Left lung (tissue), 10 donors: ENCODE results near the gene LARGE1. TPM values are rescaled to one million over a fixed set of nuclear protein-coding genes. Genes with fewer than 3 reads are reported as not detected.

Source experiments
- ATAC-seq: fragments of 200-7000 bp; cut with Tn5 transposase; one replicate; pipeline ENCODE4 v1.9.1; 2020; ENCODE audit warnings: moderate library complexity
- DNase-seq, 4 donors: peaks; one replicate each; pipeline ENCODE4 v3.0.0-alpha.2; 2013 to 2020
- H3K27ac ChIP-seq, 2 donors: fragments of 200-600 bp; sonication (generic) in 1 of 2; one replicate each; pipeline versions ENCODE4 v1.5.0 to v1.8.0; 2020 to 2021
- H3K27me3 ChIP-seq, 2 donors: fragments of 200-600 bp; sonication (generic) in 1 of 2; one replicate each; pipeline versions ENCODE4 v1.5.0 to v1.8.0; 2020 to 2021
- H3K36me3 ChIP-seq, 2 donors: fragments of 200-600 bp; sonication (generic) in 1 of 2; one replicate each; pipeline versions ENCODE4 v1.5.0 to v1.8.0; 2020 to 2021
- H3K4me1 ChIP-seq, 2 donors: fragments of 200-600 bp; one replicate each; pipeline ENCODE4 v1.8.0; 2021
- H3K4me3 ChIP-seq, 2 donors: fragments of 200-600 bp; sonication (generic) in 1 of 2; one replicate each; pipeline versions ENCODE4 v1.5.0 to v1.8.0; 2020 to 2021; ENCODE audit warnings: mild to moderate bottlenecking in 1 of 2
- H3K9me3 ChIP-seq, 2 donors: fragments of 200-600 bp; sonication (generic) in 1 of 2; one replicate each; pipeline versions ENCODE4 v1.5.0 to v1.8.0; 2020 to 2021
- intact Hi-C, 2 donors: fragments of 100-400 bp; cut with DNase I; formaldehyde crosslinking; loops; one replicate each; pipeline versions ENCODE4 v1.11.2 to v1.14.2; 2022
- polyA plus RNA-seq, 6 donors: library from polyadenylated mRNA; unstranded; fragments of 120-200 nt; gene quantifications; one replicate each; pipeline ENCODE4 v1.2.1, GENCODE V29; 2013; ENCODE audit not compliant: insufficient read length in 6 of 6
- total RNA-seq, 2 donors: library from RNA; stranded (reverse); fragmentation: NEBNext Ultra II Directional; extraction: Animal tissue kit (Norgen Biotek cat#: 25700); gene quantifications; one replicate each; pipeline ENCODE4 v1.2.1, GENCODE V29; 2021
- TF ChIP-seq, protein P1 (sequence below), 2 donors: fragments of 200-600 bp; sonication (generic) in 1 of 2; IDR thresholded peaks; one replicate each; pipeline versions ENCODE4 v1.5.0 to v1.8.0; 2021; ENCODE audit warnings: antibody characterized with exemption in 2 of 2
- donor health status: DM: no; HTN: yes; CAD: no.
- donor health status: DM: no; HTN: no; CAD: no.

Gene LARGE1
- total and polyA plus RNA-seq, 8 donors: 22.4 to 36.1 (median 33.2) TPM

DNA sequence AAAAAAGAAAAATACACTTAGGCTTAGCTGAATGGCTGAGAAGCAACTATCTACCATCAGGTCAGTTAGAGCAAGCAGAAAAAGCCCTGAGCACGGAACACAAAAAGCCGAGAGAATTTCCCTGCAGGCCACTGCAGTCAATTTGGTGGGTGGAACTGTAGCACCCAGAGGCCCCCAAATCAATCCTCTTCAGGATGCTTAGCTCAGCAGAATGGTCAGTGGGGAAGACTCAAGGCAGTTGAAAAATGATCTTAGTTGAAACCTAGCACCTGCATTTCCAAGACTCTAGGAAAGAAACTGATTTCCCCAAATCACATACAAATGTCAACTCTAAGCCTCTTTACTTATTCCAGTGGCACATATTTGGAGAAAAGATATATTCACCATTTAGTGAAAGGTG, 534.7 kb downstream of the LARGE1 start:
- ATAC-seq (no peak), DNase-seq (no peak)
- intact Hi-C loops: no loop called here
- H3K9me3 ChIP-seq: no peaks in the 10 kb centered on the region
- no peak overlapping the region for H3K4me3 ChIP-seq
- TF ChIP-seq, protein P1, sequence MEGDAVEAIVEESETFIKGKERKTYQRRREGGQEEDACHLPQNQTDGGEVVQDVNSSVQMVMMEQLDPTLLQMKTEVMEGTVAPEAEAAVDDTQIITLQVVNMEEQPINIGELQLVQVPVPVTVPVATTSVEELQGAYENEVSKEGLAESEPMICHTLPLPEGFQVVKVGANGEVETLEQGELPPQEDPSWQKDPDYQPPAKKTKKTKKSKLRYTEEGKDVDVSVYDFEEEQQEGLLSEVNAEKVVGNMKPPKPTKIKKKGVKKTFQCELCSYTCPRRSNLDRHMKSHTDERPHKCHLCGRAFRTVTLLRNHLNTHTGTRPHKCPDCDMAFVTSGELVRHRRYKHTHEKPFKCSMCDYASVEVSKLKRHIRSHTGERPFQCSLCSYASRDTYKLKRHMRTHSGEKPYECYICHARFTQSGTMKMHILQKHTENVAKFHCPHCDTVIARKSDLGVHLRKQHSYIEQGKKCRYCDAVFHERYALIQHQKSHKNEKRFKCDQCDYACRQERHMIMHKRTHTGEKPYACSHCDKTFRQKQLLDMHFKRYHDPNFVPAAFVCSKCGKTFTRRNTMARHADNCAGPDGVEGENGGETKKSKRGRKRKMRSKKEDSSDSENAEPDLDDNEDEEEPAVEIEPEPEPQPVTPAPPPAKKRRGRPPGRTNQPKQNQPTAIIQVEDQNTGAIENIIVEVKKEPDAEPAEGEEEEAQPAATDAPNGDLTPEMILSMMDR (IDR thresholded peaks at IDR 0.05): no peak
- no peaks in the 10 kb centered on the region for H3K4me1 ChIP-seq
- no peaks in the 10 kb centered on the region for H3K36me3 ChIP-seq
- no peak overlapping the region for H3K27ac ChIP-seq
- no peaks in the 10 kb centered on the region for H3K27me3 ChIP-seq

DNA sequence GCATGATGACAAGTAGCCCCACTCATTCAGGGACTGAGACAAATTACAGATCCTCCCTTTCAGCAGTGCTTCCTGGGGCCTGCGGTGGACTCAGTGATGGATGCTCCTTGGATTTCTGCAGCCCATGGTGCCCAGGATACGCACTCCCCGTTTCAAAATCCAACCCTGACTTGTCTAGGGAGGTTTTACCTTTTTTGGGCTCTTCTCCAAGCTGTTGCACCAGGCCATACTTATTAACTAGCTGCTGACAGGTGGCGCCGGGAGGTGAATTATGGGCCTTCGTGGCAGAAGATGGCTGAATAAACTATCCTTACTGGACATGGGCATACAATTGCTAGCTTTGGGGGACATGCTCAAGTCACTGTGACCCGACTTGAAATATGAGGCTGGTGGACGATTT, 537.8 kb downstream of the LARGE1 start:
- Histone ChIP-seq H3K4me1 (no peaks in the 10 kb centered on the region), H3K9me3 (peaks cover 0 to 11% of the 10 kb centered on the region in 2 donors), H3K4me3 (no peak overlapping the region), H3K27me3 (no peaks in the 10 kb centered on the region), H3K27ac (no peak overlapping the region), H3K36me3 (no peaks in the 10 kb centered on the region)
- ATAC-seq (no peak), DNase-seq (no peak)
- TF ChIP-seq, protein P1 (IDR thresholded peaks at IDR 0.05): no peak
- intact Hi-C loops: no loop called here

DNA sequence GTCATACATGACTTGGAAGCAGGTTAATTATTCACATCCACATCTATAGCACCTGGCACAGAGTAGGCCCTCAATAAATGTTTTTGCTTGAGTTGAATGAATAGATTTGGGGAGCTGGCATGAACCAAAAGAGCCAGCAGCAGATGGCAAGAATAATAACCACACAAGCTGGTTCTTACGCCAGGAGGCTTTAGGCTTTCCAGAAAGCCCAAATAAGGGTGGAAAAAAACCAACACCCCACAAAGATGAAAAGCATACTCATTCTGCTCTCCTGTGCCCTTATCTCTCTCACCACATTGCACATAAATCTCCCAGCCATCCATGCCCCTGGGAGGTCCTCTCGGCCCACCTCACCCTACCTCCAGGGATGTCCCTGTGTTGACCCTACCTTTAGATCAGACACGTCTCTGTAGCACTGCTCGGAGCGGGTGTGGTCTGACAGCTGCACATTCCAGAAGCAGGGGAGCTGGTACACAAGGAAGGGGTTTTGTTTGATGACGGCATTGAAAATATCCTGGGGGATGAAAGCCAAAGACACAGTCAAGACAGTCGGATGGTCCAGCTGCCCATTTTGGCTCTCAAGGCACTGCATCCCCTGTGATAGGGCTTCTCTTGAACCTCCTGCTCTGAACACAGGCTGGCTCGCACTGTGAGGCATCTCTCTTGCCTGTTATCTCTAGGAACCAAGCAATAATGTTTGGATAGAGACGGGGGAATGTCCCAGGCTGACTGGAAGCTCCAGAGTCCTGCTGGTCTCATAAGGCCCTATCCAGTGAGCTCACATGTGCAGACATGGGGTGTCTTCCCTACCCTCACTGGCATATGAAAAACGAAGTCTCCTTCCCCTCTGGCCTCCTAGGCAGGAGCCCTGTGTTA, 538.5 kb downstream of the LARGE1 start:
- H3K9me3 ChIP-seq: peaks cover 0 to 17% of the 10 kb centered on the region in 2 donors
- ATAC-seq (no peak), DNase-seq (no peak)
- no peak overlapping the region for H3K27ac ChIP-seq
- no peaks in the 10 kb centered on the region for H3K27me3 ChIP-seq
- TF ChIP-seq, protein P1 (IDR thresholded peaks at IDR 0.05): no peak
- no peaks in the 10 kb centered on the region for H3K36me3 ChIP-seq
- intact Hi-C loops: no loop called here
- no peaks in the 10 kb centered on the region for H3K4me1 ChIP-seq
- no peak overlapping the region for H3K4me3 ChIP-seq

DNA sequence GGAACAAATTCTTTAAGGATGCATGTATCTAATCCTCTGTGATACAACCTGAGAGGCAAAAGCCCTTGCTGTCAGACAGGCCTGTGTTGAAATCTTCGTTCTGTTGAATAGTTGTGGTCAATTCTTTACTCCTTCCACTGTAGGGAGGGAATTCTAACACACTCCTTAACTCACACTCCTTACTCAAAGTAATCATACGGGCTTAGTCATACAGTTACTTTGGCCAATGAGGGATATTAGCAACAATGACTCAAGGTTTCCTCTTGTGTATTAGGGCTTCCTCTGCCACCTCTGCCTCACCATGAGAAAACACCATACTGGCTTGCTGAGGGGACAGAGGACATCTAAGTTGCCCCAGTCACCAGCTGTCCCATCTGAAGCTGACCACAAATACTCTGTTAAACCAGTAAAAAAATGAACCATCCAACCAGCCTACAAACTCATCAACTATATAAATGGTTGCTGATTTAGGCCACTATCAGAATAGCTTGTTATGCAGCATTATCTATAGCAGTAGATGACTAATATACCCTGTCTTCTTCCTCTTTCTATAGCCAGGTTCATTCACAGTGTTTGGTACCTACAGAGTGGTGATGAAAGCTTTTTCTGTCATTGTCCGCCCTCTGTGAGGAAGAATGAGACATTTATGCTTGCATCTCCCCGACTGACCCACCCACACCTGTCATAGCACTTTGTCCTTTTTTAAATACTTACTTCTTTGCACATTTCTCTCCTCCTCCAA, 539.3 kb downstream of the LARGE1 start:
- ATAC-seq (peak; percentile 89), DNase-seq (no peak)
- no peaks in the 10 kb centered on the region for H3K4me1 ChIP-seq
- peaks cover 0 to 17% of the 10 kb centered on the region in 2 donors for H3K9me3 ChIP-seq
- TF ChIP-seq, protein P1 (IDR thresholded peaks at IDR 0.05): no peak
- no peak overlapping the region for H3K27ac ChIP-seq
- H3K27me3 ChIP-seq: no peaks in the 10 kb centered on the region
- no peaks in the 10 kb centered on the region for H3K36me3 ChIP-seq
- H3K4me3 ChIP-seq: no peak overlapping the region
- intact Hi-C loops: no loop called here

DNA sequence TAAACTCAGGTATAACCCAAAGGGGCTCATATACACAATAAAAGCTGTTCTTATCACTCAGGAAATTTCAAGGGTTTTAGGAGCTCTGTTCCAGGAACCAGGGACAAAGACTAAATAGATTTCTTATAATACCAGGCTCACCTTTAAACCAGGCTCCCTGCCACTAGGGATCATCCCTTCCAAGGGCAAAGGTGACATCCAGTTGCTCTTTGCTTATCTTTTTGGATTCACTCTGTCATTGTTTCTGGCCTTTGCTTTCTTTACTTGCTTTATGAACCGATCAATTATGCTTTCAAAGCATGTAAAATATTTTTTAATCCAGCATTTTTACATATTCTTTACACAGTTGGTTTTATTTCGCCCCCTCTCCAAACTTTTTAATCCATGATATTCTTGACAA, 540.4 kb downstream of the LARGE1 start:
- H3K4me3 ChIP-seq: no peak overlapping the region
- TF ChIP-seq, protein P1 (IDR thresholded peaks at IDR 0.05): no peak
- no peaks in the 10 kb centered on the region for H3K27me3 ChIP-seq
- no peak for DNase-seq
- H3K27ac ChIP-seq: no peak overlapping the region
- intact Hi-C loops: no loop called here
- H3K4me1 ChIP-seq: no peaks in the 10 kb centered on the region
- no peak for ATAC-seq
- peaks cover 0 to 17% of the 10 kb centered on the region in 2 donors for H3K9me3 ChIP-seq
- H3K36me3 ChIP-seq: no peaks in the 10 kb centered on the region
